ENCODE data around the gene ZNF593.

Gene ZNF593

DNA sequence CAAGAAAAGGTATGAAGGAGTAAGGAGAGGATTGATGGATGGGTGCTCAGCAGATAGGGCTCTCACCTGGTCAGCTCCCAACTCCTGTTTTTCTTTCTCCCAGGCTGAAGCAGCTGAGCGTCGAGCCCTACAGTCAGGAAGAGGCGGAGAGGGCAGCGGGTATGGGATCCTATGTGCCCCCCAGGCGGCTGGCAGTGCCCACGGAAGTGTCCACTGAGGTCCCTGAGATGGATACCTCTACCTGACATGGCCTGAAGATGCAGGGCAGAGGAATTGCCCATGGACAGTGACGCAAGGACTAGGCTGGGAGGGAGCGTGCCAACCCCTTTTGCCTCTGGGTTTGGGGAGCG, 739 bp downstream of the ZNF593 start:
- no peak for DNase-seq

DNA sequence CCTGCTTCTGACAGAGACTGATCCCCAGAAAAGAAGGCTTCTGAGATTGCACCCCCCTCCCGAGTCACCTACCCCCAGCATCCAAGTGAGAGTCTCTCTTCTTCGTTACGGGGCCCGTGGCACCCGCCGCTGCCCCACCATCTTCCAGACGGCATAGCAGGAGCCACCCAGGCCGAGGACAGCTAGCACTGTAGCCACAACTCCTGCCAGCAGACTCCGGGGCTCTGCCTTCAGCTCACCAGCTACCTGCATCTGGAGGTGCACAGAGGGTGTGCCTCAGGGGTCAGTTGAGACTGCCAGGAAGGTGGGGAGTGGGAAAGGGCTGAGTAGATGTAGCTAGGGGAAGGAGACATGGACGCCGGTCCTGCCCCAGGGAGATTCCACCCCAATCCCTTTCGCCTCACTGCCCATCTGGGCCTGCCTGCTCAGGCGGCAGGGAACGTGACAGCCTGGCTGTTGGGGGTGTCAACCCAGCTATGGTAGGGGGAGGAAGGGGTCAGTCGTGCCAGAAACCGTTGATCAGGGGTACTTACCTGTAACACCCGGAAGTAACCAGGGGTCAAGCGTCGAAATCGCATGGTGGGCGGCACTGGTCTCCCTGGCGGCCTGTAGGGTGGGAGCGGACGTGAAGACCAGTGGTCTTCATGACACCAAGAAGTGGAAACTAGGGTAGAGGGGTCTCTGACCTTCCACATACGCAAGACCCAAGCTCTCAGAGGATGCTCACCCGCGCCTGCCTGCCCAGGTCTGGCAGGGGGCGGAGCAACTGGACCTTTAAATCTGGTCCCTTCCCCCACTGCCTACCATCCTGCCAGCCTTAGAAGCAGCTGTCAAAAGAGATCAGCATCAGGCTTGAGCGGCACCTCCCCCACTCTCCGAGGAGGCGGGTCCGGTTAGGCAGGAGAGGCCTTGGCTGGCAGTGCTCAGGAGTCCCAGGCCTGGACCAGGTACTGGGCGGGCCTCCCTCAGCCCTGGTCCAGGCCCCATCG, 1.7 kb downstream of the ZNF593 start, which contains the start of gene ZNF593OS:
TSS of gene ZNF593OS (minus strand) at position 749 of the 989 bp plus-strand sequence. CDS start at position 578, 171 bp downstream.
- DNase-seq = no peak

GRCh38 chr1:26175346-26175745, 5.6 kb downstream of the ZNF593 start:
- no peak for DNase-seq

GRCh38 chr1:26177182-26177684, 7.5 kb downstream of the ZNF593 start, which contains the start of gene CNKSR1:
Gene CNKSR1, plus strand, starts transcription at chr1:26177491. Its CDS starts 57 bp downstream, at chr1:26177548.
- DNase-seq = no peak

GRCh38 chr1:26180010-26180506, 10.3 kb downstream of the ZNF593 start:
- no peak for DNase-seq

DNA sequence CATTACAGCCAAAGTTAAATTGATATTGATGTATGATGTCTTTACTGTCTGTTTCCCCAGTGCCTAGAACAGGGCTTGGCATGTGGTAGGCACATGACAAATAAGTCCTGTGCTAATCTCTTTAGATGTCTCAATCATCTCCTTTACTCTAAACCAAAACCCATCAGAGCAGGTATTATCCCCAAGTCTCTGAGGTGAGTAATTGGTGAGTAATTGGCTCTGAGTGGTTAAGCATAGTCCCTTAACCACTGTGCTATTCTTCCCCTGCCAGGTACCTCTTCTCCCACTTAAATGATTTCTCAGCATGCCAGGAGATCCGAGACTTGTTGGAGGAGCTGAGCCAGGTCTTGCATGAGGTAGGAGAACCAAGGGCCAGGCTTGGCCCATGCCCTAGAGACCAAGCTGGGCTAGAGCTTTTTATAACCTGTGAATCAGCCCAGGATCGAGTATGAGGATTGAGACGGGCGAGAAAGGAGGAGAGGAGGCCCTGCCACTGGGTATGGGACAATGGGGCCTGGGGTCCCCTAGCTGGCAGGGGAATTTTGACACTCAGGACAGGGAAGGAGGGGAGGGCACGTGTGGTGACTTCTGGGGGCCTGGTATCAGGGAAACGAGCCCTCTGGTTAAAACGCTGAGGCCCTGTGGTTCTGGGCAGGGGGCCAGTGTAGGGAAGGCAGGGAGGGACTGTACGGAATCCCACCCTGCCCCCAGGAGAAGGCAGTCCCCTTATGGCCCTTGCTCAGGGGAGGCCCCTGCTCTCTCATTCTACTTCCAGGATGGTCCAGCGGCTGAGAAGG, 12.1 kb downstream of the ZNF593 start:
- no peak for DNase-seq

DNA sequence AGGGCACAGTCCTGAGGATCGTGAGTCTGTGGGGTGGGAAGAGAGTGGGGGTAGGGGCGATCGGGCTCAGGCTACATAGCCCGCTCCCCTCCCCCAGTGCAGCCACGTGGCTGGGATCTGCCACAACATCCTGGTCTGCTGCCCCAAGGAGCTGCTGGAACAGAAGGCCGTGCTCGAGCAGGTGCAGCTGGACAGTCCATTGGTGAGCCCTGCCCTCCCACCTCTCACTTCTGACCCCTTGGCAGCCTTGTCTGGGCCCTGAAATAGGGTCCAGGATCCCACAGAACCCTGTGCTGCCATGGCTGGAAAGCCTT, 12.6 kb downstream of the ZNF593 start:
- DNase-seq = no peak

GRCh38 chr1:26184086-26184485, 14.4 kb downstream of the ZNF593 start:
- DNase-seq = no peak

- no peak for DNase-seq
Observed at GRCh38 chr1:26184883-26185282, 15.2 kb downstream of the ZNF593 start.

DNA sequence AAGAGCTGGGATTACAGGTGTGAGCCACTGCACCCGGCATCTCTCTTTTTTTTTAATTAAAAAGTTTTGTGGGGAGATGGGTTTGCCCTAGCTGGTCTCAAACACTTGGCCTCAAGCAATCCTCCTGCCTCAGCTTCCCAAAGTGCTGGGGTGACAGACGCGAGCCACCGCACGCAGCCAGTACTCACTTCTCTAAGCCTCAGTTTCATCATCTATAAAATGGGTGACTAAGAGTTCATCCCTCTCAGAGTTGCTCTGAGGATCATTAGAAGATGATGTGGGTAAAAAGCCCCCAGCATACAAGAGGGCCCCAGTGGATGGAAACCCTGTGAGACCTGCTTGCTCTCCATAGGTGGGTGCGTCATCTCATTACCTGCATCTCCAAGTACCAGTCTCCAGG, 18.2 kb downstream of the ZNF593 start:
- no peak for DNase-seq

DNA sequence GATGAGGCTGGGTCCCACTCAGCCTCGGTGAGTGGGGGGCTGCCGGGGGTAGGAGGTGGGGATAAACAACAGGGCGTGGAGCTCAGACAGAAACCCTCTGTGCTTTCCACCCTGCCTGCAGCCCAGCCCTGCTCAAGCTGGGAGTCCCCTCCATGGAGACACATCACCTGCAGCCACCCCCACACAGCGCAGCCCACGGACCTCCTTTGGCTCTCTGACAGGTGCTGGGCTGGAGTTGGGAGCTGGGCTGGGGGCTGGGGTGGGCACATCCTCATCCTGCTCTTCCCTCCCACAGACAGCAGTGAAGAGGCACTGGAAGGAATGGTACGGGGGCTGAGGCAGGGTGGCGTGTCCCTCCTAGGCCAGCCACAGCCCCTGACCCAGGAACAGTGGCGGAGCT, 18.8 kb downstream of the ZNF593 start:
- DNase-seq = no peak

DNA sequence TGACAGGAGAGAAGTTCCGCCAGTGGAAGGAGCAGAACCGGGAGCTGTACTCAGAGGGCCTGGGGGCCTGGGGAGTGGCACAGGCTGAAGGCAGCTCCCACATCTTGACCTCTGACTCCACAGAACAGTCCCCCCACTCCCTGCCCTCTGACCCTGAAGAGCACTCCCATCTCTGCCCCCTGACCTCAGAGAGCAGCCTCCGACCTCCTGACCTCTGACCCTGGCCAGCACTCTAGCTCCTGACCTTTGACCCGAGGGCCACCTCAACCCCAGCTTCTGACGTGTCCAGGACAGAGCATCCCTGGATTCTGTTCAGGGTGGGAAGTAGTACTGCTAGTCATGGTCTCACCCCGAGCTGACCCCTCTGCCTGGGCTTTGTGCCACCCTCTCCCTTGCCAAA, 19.6 kb downstream of the ZNF593 start:
- no peak for DNase-seq

GRCh38 chr1:26189751-26190275, 20.1 kb downstream of the ZNF593 start:
- DNase-seq = no peak

DNA sequence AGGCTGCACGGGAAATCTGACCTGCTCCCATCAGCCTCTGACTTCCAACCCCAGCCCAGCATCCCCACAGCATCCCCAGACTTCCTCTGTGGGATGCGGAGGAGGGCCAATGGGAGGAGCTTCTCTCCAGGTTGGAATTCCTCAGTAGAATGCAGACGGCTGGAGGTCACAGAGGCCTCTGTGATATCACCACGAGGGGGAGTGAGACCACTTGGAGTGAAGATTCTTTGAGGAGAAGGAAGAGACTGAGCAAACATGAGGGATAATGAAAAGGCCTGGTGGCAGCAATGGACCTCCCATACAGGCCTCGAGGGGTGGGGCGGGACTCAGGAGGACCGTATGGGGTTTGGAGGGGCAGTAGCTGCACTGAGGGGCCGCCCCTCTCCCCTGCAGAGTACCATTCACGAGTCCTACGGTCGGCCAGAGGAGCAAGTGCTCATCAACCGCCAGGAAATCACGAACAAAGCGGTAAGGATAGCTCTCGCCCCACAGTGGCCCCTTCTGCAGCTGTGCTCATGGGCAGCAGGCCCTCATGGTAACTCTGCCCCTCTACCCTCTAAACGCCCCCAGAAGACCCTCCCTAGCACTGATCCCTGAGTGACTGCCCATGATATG, 20.8 kb downstream of the ZNF593 start, which contains the start of gene CATSPER4:
TSS of gene CATSPER4 (plus strand) at position 230 of the 615 bp plus-strand sequence. CDS start at position 256, 26 bp downstream.
- DNase-seq = peak; percentile 32

- no peak for DNase-seq
Observed at GRCh38 chr1:26191739-26192138, 22.0 kb downstream of the ZNF593 start.

DNA sequence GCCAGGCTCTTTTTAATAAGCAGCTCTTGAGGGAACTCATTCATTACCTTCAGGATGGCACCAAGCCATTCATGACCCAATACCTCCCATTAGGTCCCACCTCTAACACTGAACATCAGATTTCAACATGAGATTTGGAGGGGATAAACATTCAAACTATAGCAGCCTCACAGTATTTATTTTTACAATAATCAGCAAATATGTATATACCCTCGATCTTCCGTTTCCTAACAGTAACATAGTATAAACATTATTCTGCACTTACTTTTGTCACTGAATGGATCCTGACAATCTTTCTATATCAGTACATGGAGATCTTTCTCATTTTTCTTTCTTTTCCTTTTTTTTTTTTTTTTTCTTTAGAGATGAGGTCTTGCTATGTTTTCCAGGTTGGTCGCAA, 26.1 kb downstream of the ZNF593 start:
- no peak for DNase-seq

DNA sequence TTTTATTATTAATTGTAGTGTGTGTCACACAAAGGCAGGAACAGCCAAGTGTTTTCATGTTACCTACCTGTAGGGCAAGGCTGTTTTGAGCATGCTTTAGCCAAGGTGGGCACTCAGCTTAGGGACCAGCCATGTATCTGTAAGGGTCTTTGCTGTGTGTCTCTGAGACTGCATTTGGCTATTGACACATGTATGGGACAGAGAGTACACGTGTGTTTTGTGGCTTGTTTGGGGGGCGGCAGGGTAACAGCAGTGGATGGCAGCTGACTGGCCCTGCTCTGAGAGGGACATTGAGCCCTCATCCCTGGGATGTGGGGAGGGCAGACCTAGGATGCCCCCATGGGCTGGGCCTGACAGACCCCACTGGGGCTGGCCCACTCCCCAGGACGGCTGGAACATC, 27.6 kb downstream of the ZNF593 start:
- no peak for DNase-seq

DNA sequence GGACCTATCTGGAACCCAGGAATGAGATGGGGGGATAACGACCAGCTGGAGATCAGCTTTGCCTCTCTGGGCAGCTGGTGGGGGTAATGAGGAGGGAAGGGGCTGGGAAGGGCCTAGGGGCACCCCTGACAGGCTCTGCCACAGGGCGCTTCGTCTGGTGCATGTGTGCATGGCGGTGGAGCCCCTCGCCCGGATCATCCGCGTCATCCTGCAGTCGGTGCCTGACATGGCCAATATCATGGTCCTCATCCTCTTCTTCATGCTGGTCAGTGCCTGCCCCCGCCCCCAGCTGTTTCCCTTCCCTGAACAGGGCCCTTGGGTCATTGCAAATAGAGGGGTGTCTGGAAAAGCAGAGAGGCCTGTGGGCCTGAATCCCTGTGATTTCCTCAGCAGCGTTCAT, 28.1 kb downstream of the ZNF593 start:
- no peak for DNase-seq

- DNase-seq = no peak
Observed at GRCh38 chr1:26200413-26200812, 30.7 kb downstream of the ZNF593 start.

DNA sequence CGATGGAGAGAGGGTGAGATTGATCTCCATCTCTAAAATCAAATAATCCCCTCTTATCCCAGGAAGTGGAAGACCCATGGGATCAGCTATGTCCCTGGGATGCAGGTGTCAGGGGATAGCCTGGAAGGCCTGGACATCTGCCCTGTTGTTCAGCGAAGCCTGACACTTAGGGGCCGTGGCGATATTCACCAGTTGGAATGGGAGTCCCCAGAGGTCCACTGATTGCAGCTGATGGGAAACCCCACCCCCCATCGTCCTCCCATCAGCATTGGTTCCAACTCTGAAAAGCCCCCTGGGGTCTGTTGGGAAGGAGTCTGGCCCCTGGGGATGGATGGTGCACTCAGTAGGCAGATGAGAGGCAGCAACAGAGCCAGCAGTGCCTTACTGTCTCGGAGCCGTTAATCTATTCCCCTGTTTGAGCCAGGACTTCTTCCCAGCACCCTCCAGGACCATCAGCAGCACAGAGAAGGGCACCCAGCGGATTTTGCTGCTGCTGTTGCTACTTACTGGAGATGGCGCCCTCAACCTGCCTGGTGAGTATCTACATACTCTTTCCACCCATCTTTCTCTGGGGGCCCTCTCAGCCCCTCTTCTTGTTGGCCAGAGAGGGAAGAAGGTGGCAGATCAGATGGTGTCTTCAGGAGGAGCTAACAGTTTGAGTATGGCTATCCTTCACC, 34.1 kb downstream of the ZNF593 start:
- no peak for DNase-seq

GRCh38 chr1:26210147-26210870, 40.6 kb downstream of the ZNF593 start:
- no peak for DNase-seq

Measured in fibroblast of skin of back (primary cell).